HEK293 (cell line): ENCODE results near the gene PTBP2.

Source experiments
- CTCF ChIP-seq: fragments of 450-650 bp; formaldehyde crosslinking; IDR thresholded peaks from 2 replicates; pipeline ENCODE4 v1.5.1; 2016; ENCODE audit warnings: missing biosample characterization, missing genetic modification characterization
- KLF10 ChIP-seq: fragments of 450-650 bp; IDR thresholded peaks from 2 replicates; pipeline ENCODE4 v1.5.1; 2018; ENCODE audit warnings: missing biosample characterization, mild to moderate bottlenecking, missing genetic modification characterization
- KLF16 ChIP-seq: fragments of 450-650 bp; formaldehyde crosslinking; IDR thresholded peaks from 2 replicates; pipeline ENCODE4 v1.5.1; 2017; ENCODE audit warnings: missing biosample characterization, missing genetic modification characterization
- OVOL3 ChIP-seq: fragments of 450-650 bp; formaldehyde crosslinking; IDR thresholded peaks from 2 replicates; pipeline ENCODE4 v1.5.1; 2016; ENCODE audit warnings: missing biosample characterization, missing genetic modification characterization

- no peak for TF ChIP-seq CTCF (tag by site-specific recombination)
- TF ChIP-seq KLF16: no peak
- TF ChIP-seq KLF10 (tag by site-specific recombination): no peak
- no peak for TF ChIP-seq OVOL3 (tag by site-specific recombination)
These were observed 120.6 kb downstream of the PTBP2 start for GRCh38 chr1:96842215-96842614.
